Esophagus muscularis mucosa (tissue), 4 donors: ENCODE measurements around the gene KLHL29.

ENCODE experiments used
- CTCF ChIP-seq, 3 experiments: fragments of 200-600 bp in 2 of 3; fragments of 450-650 bp in 1 of 3; sonication (generic) in 2 of 3; IDR thresholded peaks; one replicate each; pipeline ENCODE4 v1.5.1; 2017 to 2019; ENCODE audit warnings: antibody characterized with exemption in 3 of 3, mild to moderate bottlenecking in 2 of 3, moderate library complexity in 1 of 3
- EP300 ChIP-seq: sonication (generic); formaldehyde crosslinking; IDR thresholded peaks from one replicate; pipeline ENCODE4 v1.6.1; 2017; ENCODE audit warnings: antibody characterized with exemption
- POLR2A ChIP-seq: fragments of 450-650 bp; IDR thresholded peaks from one replicate; pipeline ENCODE4 v1.6.1; 2017; ENCODE audit warnings: antibody characterized with exemption, moderate library complexity, mild to moderate bottlenecking, low read depth
- POLR2AphosphoS5 ChIP-seq, 2 donors: sonication (generic); formaldehyde crosslinking; IDR thresholded peaks; one replicate each; pipeline ENCODE4 v1.6.1; 2017; ENCODE audit warnings: antibody characterized with exemption in 2 of 2

- TF ChIP-seq POLR2A (no peak), CTCF (IDR thresholded peaks at IDR 0.05) (no peak), POLR2AphosphoS5 (IDR thresholded peaks at IDR 0.05) (no peak), EP300 (no peak)
Measured at GRCh38 chr2:23666241-23666979, 281.4 kb downstream of the KLHL29 start.
